ENCODE data around the gene GAPVD1.
"Not testable (repeated sequence)": the region's sequence is repeated elsewhere in the genome, so short reads cannot be mapped to it uniquely, and the experiment has no call there.

Gene GAPVD1

GRCh38 chr9:125246261-125246667, 15.4 kb upstream of the GAPVD1 start:
- DNase-seq (ENCODE audit: low read depth) = no peak

DNA sequence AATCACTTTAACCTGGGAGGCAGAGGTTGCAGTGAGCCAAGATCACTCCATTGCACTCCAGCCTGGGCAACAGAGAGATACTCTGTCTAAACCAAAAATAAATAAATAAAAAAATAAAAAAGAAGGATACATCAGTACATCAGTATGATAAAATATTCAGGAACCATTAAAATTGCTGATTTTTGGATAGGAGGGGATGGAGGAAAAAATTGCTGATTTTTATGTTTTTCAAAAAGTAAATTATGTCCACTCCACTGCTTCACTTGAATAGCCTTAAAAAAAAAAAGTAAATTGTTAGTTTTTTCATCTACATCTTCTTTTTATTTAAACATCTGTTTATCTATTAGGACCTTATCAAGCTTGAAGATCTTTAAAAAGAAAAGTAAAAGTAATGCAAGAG, 7.4 kb upstream of the GAPVD1 start:
- no peak for DNase-seq (ENCODE audit: low read depth)

- no peak for DNase-seq (ENCODE audit: low read depth)
Observed at GRCh38 chr9:125255781-125256391, 5.7 kb upstream of the GAPVD1 start.

DNA sequence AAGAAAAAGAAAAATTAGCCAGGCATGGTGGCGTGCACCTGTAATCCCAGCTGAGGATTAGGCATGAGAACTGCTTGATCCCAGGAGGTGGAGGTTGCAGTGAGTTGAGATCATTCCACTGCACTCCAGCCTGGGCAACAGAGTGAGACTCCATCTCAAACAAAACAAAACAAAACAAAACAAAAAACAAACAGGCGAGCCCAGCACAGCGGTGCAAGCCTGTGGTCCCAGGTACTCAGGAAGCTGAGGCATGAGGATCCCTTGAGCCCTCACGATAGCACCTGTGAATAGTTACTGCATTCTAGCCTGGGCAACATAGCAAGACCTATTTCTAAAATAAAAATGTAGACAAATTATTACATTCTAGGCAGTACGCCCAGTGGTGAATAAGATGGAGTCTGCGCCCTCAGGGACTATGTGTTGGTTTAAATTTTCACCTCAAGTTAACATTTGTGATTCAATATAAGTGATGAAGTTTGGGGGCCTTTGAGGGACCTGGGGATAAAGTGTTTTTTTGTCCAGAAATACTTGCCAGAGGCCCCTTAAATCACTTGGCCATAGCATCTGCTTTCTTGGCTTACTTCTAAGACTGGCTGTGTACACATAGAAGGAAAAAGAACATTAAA, 3.4 kb upstream of the GAPVD1 start:
- no peak for DNase-seq (ENCODE audit: low read depth)

DNA sequence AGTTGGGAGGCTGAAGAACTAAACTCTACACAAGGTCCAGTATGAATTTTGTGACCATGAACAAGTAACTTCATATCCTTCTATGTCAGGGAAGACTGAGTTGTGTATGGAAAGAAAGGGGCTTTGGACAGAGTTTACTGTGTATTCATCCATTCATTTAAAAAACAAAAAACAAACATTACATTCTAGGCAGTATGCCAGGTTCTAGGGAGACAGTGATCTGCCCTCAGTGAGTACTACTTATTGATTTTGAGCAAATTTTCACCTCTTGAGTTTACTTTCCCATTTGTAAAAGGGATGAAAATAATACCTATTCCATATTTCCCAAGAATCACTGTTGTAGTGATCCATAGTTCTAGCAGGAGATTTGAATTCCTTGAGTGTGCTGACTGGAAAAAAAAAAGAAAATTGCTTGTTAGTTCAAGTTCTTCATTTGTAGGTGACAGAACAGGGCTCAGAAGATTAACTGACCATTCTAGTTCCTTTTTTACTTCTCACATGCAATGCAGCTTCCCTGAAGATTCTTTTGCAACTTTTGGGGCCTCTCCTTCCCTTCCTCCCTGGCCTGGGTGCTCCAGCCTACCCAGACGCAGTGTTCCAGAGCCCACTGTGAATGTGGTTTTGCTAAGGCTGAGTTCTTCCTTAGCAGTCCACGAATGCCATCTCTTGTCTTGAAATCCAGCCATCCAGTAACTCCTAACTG, 2.6 kb upstream of the GAPVD1 start:
- no peak for DNase-seq (ENCODE audit: low read depth)

- DNase-seq (ENCODE audit: low read depth) = no peak
Observed at GRCh38 chr9:125260561-125260960, 1.1 kb upstream of the GAPVD1 start.

DNA sequence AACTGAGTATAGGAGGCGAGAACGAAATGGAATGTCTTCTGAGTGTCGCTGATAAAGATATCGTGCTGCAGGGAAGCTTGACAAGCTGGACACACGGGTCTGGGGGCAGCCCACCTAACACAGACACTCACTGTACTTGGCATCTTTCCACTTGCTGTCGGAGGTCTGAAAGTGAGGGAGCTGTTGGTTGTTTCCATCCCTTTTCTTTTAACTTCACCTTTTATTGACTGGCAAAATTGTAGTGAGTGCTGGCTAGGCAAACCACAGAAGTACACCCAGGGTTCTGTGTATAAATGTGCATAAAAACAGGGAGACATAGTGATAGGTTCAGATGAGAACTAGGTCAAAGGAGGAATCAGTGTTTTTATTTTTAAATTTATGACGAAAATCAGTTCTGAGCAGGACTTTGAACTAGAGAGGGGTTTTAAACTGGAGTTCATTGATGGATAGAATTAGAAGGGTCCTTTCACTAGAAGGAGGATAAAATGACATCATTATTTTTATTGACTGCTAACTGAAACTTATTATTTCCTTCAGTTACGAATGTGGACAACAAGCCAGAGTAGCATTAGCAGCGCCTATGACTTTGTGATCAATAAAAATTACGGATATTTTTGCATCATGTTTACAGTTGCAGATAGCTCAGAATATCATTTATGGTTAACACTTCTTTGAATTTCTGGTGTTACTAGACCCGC, 817 bp downstream of the GAPVD1 start:
- DNase-seq (ENCODE audit: low read depth) = no peak

- DNase-seq (ENCODE audit: low read depth) = not testable (repeated sequence)
Observed at GRCh38 chr9:125264068-125264467, 2.4 kb downstream of the GAPVD1 start.

GRCh38 chr9:125268394-125269013, 6.9 kb downstream of the GAPVD1 start:
- no peak for DNase-seq (ENCODE audit: low read depth)

GRCh38 chr9:125269014-125269397, 7.4 kb downstream of the GAPVD1 start:
- DNase-seq (ENCODE audit: low read depth) = no peak

- no peak for DNase-seq (ENCODE audit: low read depth)
Observed at GRCh38 chr9:125271081-125271480, 9.5 kb downstream of the GAPVD1 start.

DNA sequence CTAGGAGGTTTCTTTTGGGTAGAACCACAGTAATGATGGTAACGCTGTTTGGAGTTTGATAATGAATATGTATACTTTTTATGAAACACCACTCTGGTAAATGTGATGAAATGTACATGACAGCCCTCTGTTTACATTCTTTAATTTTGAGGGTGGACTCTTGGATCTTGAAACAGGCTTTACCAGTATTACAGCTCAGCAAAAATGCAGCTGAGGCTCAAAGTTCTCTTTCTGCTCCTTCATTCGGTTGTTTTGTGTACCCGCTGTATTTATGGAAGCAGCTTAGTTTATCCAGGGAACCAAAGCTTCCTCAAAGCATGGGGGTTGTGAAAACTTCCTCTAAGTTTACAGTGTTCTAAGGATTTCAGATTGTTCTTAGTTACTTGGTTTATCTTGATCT, 11.1 kb downstream of the GAPVD1 start:
- DNase-seq (ENCODE audit: low read depth) = no peak

DNA sequence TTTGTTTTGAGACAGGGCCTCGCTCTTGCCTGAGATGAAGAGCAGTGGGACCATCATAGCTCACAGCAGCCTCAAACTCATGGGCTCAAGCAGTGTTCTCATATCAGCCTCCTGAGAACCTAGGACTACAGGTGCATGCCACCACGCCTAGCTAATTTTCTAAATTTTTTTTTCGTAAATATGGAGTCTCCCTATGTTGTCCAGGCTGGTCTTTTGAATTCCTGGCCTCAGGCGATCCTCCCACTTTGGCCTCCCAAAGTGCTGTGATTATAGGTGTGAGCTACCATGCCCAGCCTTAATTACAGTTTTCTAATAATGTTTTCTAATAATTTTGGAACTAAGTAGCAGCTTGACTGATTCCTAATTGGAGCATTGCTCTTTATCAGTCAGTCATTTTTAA, 15.1 kb downstream of the GAPVD1 start:
- no peak for DNase-seq (ENCODE audit: low read depth)

DNA sequence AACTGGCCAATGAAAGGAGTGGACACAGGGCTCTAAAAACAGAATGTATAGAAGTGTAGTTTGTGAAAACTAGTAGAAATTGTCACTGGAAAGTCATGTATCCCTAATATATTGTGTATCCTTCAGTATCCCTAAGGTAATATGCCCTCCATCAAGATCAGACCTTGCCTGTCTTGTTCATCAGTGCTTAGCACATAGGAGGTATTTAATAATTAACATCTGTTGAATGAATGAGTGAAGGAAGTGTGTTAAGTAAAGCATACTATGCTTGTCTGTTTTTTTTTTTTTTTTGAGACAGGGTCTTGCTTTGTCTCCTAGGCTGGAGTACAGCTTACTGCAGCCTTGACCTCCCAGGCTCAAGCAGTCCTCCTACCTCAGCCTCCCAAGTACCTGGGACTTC, 15.8 kb downstream of the GAPVD1 start:
- DNase-seq (ENCODE audit: low read depth) = no peak

- no peak for DNase-seq (ENCODE audit: low read depth)
Observed at GRCh38 chr9:125280945-125281344, 19.3 kb downstream of the GAPVD1 start.

DNA sequence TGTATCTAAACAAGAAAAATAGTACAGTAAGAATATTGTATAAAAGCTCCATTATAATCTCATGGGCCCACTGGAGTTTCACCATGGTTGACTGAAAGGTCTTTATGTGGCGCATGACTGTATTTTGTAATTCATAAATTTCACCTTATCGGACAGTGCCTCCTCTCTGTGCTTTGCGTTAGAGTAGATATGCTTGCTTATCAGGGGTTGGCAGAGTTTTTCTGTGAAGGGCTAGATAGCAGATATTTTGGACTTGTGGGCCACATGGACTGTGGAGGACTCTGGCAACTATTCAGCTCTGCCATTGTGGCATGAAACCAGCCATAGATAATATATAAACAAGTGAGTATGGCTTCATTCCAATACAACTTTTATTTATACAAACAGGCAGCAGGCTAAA, 23.2 kb downstream of the GAPVD1 start:
- DNase-seq (ENCODE audit: low read depth) = no peak

DNA sequence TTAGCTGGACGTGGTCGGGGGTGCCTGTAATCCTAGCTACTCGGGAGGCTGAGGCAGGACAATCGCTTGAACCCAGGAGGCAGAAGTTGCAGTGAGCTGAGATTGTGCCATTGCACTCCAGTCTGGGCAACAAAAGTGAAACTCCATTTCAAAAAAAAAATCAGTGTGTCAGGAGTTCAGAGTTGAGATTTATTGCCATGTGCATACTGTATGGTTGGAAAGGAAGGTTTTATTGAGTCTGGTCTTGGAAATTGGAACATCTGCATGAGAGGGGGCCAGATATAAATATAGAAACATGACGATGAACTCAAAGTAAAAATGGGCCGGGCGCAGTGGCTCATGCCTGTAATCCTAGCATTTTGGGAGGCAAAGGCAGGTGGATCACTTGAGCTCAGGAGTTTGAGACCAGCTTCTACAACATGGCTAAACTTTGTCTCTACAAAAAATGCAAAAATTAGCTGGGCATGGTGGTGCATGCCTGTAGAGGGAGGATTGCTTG, 25.4 kb downstream of the GAPVD1 start:
- not testable (repeated sequence) for DNase-seq (ENCODE audit: low read depth)

GRCh38 chr9:125293134-125293533, 31.5 kb downstream of the GAPVD1 start:
- DNase-seq (ENCODE audit: low read depth) = no peak

DNA sequence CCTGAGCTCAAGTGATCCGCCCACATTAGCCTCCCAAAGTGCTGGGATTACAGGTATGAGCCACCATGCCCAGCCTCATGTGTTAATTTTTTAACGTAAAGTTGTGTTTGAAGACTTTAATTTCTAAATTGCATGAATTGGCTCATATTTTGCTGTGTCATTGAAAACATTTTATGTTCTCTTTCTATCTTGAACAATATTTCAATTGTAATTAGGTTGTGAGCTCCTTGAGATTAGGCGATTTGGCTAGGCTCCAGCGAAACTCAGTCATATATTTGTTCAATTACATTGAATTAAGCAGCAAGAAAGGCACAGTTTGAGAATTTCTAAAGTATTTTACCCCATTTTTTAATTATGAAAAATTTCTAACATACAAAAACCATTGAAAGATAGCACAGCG, 34.0 kb downstream of the GAPVD1 start:
- DNase-seq (ENCODE audit: low read depth) = no peak

- DNase-seq (ENCODE audit: low read depth) = no peak
Observed at GRCh38 chr9:125296843-125297372, 35.3 kb downstream of the GAPVD1 start.

DNA sequence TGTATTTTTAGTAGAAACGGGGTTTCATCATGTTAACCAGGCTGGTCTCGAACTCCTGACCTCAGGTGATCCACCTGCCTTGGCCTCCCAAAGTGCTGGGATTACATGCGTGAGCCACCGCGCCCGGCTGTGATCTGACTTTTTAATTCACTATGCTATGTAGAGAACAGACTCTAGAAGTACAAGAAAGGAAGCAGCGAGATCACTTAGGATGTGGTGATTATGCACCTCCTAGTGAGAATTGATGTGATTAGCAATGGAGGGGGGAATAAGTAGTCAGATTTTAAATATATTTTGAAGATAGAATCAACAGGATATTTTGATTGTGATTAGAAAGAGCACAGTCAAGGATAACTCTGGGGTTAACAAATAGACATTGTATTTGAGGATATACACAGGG, 36.3 kb downstream of the GAPVD1 start:
- no peak for DNase-seq (ENCODE audit: low read depth)

- no peak for DNase-seq (ENCODE audit: low read depth)
Observed at GRCh38 chr9:125302241-125302640, 40.6 kb downstream of the GAPVD1 start.
